ENCODE data around the gene MAN1A1.

GRCh38 chr6:119256978-119257462 lies 92.5 kb downstream of the MAN1A1 start:
- no peak for TF ChIP-seq CBX2 (IDR thresholded peaks at IDR 0.05; ENCODE audit: borderline replicate concordance, low read depth)
- no peak for TF ChIP-seq CTCF (IDR thresholded peaks at IDR 0.05)
- no peak for TF ChIP-seq HDAC2 (IDR thresholded peaks at IDR 0.05)
- no peak for TF ChIP-seq MAX (IDR thresholded peaks at IDR 0.05)
- TF ChIP-seq POLR2A (IDR thresholded peaks at IDR 0.05; ENCODE audit: low read length) = no peak
- TF ChIP-seq PBX3 (IDR thresholded peaks at IDR 0.05) = no peak
